ENCODE data around the gene SLCO4A1.

The SLCO4A1 gene

GRCh38 chr20:62653951-62654685 is 11.8 kb downstream of the SLCO4A1 start:
- DNase-seq = no peak

- no peak for DNase-seq
These were observed 13.2 kb downstream of the SLCO4A1 start for GRCh38 chr20:62655282-62656196.

- DNase-seq = no peak
These were observed 14.1 kb downstream of the SLCO4A1 start for GRCh38 chr20:62656197-62656918.

GRCh38 chr20:62656919-62657588 is 14.8 kb downstream of the SLCO4A1 start:
- DNase-seq = no peak

DNA sequence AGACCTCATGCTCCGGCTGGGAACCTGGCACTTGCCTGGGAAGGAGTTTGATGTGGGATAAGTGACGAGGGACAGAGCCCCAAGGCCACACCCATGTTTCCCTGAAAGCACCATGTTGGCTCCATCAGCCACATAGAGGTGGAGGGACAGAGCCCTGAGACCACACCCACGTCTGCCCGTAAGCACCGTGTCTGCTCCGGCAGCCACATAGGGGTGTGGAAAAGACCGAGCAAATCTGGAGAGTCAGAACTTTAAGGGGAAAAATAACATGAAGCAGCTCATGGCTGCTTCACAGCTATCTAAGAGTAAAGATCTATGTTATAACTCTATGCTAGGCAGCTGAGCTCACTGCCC is 15.3 kb downstream of the SLCO4A1 start:
- no peak for DNase-seq

DNA sequence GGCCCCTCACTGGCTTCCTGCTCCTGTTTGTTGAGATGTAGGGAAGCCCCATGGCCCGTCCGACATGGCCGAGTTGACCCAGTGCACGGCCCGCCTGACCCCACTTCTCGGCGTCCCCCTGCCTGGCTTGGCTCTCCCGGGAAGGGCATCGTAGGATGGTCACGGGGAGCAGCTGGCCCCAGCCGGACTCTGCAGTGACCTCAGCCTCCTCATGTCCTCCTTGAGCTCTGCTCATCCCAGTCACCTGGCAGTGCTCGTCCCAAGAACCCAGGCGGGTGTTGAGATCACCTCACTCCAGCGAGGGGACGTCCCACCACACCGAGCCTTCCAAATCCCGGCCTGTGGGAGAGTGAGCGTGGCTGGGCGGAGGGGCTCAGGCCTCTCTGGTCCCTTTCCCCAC is 15.7 kb downstream of the SLCO4A1 start:
- DNase-seq = no peak

DNA sequence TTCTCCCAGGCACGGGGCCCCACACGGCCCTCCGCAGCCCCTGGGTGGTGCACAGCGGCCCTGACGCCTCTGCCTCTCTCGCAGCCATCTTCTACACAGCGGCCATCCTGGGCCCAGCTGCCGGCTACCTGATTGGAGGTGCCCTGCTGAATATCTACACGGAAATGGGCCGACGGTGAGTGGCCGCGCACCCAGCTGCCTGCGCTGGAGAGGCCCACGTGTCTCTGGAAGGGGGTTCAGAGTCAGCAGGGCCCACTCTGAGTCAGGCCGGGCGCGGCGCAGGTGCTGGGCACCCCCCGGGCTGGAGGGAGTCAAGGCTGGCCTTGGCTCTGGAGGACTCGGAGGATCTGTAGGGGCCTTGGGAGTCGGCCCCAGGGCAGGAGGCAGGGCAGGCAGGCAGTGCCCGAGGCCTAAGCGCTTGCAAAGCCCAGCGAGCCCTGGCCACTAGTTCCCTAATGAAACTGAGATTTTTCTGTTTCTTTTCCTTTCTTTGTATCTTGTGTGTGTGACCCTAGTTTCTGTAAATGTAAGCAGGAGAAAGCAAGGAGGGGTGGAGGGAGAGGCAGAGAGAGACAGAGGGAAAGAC is 16.4 kb downstream of the SLCO4A1 start:
- DNase-seq = no peak

GRCh38 chr20:62659488-62660239 is 17.4 kb downstream of the SLCO4A1 start:
- DNase-seq = no peak

DNA sequence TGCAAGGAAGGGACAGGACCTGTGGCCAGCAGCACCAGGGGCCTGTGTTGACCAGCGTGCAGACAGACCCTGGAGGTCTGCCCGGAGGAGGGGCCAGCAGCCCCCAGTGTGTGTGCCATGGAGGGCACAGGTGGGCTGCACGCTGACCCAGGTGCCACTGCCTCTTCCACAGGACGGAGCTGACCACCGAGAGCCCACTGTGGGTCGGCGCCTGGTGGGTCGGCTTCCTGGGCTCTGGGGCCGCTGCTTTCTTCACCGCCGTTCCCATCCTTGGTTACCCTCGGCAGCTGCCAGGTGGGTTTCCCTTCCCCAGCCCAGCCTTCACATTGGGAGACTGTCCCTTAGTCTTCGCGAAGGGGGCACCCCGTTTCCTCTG is 17.9 kb downstream of the SLCO4A1 start:
- DNase-seq = no peak

DNA sequence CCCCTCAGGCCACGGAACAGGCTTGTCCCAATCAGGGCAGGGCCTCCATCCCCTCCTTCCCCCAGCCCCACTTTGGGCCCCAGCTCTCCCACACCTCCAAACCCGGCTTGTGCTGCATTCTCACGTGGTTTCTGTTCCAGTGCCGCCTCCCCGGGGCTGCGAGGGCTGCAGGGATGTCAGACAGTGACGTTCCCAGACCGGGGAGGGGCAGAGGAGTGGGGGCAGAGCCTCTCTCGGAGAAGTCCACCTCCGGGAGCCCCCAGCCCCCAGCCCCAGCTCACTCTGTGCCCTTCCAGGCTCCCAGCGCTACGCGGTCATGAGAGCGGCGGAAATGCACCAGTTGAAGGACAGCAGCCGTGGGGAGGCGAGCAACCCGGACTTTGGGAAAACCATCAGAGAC is 18.5 kb downstream of the SLCO4A1 start:
- DNase-seq = no peak

GRCh38 chr20:62661647-62662046 is 19.3 kb downstream of the SLCO4A1 start:
- no peak for DNase-seq

GRCh38 chr20:62662422-62662821 is 20.1 kb downstream of the SLCO4A1 start:
- no peak for DNase-seq

GRCh38 chr20:62663145-62664018 is 21.1 kb downstream of the SLCO4A1 start:
- DNase-seq = no peak

DNA sequence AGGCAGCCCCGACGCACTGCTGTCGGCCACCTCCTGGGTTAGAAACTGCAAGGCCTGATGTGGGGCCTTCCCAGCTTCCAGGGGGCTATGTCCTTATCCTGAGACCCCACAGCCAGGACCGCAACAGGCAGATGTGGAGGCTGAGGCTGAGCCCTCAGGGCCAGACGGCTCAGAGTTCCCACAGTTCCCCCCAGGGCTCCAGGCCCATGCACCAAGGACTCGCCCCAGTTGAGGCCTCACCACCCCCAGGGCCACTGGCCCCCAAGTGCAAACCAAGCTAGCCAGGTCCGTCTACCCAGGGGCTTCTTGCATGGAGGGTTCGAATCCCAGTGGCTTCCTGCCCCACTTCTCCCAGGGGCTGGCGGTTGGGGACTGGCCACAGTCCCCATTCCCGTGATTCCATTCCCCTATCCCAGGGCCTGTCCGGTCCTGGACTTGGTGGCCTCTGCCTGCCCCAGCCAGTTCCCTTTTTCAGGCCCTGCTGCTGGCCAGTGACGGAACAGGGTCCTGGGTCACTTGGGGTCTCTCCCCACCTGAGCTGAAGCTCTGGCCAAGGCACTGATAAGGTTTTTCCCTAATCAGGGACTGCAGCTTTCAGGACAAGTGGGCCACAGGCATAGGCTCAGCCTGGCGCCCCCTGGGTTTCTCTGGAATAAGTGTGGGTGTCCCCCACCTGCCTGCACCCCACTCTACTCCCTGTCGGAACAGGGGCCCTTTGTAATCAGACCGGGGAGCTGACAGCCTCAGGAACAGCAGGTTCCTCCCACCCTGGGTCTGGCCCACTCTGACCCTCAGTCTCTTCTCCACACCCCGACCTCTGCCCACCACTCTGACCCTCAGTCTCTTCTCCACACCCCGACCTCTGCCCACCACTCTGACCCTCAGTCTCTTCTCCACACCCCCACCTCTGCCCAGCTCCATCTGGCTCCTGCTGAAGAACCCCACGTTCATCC is 22.0 kb downstream of the SLCO4A1 start:
- no peak for DNase-seq

GRCh38 chr20:62665153-62665754 is 23.0 kb downstream of the SLCO4A1 start:
- no peak for DNase-seq

- DNase-seq = no peak
These were observed 23.8 kb downstream of the SLCO4A1 start for GRCh38 chr20:62665826-62666735.

DNA sequence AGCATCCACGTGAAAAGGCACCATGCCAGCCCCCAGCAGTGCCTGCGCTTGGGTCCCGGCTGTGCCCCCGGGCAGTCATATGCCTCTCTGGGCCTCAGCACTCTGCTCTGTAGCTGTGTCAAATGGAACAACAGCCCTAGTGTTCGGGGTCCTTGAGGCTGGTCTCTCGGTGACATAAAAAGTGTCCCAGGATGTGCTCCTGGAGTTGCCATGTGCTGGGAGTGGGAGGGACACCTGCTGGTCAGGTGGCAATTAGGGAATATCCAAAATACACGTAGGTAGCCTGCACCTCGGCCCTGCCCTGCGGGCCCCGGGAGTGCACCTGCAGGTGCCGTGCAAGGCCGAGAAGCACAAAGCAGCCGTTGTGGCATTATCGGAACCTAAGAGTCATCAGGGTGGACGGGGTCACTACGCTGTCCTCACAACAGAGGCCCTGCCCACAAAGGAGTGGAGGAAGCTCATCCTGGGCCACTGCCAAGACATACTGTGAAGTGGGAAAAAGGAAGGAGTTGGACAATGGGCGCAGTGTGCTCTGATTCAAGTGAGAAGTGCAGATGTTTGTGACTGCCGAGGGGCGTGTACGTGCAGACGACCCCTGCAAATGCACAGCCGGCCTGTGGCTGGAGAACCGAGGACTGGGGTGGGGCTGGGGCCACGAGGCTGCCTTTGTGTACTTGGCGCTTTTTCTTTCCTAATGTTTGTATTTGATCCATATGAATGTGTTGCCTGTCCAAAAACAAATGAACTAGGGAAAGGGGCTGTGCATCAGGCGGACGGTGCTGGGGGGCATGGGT is 24.6 kb downstream of the SLCO4A1 start:
- no peak for DNase-seq
